Activated CD8-positive, alpha-beta memory T cell treated with anti-CD3 and anti-CD28 coated beads for 36 hours (primary cell): ENCODE measurements around the gene GPR61. TPM values are rescaled to one million over a fixed set of nuclear protein-coding genes. Genes with fewer than 3 reads are reported as not detected.

ENCODE experiments used
- CTCF ChIA-PET: fragments of 350-600 bp; sonication (Branson Sonifier 250); formaldehyde crosslinking; loops from one replicate; lab custom pipeline; 2021; ENCODE audit warnings: antibody characterized with exemption; lab: Charles Lee
- POLR2A ChIA-PET: fragments of 350-600 bp; sonication (Branson Sonifier 250); formaldehyde crosslinking; loops from one replicate; lab custom pipeline; 2021; ENCODE audit warnings: antibody characterized with exemption; lab: Charles Lee
- total RNA-seq, 2 experiments: library from RNA; stranded (reverse); gene quantifications; one replicate each; pipeline ENCODE4 v1.2.3, GENCODE V29; 2021

GPR61 gene
- total RNA-seq, 2 experiments from 2014 or later, result not detected

DNA sequence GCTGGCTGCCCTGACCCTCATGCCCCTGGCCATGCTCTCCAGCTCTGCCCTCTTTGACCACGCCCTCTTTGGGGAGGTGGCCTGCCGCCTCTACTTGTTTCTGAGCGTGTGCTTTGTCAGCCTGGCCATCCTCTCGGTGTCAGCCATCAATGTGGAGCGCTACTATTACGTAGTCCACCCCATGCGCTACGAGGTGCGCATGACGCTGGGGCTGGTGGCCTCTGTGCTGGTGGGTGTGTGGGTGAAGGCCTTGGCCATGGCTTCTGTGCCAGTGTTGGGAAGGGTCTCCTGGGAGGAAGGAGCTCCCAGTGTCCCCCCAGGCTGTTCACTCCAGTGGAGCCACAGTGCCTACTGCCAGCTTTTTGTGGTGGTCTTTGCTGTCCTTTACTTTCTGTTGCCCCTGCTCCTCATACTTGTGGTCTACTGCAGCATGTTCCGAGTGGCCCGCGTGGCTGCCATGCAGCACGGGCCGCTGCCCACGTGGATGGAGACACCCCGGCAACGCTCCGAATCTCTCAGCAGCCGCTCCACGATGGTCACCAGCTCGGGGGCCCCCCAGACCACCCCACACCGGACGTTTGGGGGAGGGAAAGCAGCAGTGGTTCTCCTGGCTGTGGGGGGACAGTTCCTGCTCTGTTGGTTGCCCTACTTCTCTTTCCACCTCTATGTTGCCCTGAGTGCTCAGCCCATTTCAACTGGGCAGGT is 3.8 kb downstream of the GPR61 start:
- CTCF ChIA-PET, result interaction anchor here (0.8 to 7.7 kb wide), 3 partner anchors 10 to 97 kb away, joined by 4 to 55 read pairs (median 37); partner anchors contain the start of gene CYB561D1
- POLR2A ChIA-PET, result no interaction called here

DNA sequence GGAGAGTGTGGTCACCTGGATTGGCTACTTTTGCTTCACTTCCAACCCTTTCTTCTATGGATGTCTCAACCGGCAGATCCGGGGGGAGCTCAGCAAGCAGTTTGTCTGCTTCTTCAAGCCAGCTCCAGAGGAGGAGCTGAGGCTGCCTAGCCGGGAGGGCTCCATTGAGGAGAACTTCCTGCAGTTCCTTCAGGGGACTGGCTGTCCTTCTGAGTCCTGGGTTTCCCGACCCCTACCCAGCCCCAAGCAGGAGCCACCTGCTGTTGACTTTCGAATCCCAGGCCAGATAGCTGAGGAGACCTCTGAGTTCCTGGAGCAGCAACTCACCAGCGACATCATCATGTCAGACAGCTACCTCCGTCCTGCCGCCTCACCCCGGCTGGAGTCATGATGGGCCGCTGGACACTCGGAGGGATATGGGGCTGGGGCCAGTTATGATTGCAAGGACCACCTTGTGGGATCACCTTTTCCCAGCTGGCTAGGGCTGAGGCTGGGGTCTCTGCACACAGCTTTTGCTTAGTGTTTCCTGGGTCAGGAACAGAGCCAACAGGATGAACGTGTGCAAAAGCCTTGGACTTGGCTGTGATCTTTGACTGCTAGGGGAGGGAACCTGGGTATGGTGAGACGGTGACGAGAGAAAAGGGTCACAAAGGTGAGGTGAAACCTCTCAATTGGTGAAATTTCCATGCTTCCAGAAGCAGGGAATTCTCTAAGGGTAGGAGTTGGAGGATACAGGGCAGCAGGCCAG is 4.5 kb downstream of the GPR61 start:
- POLR2A ChIA-PET, result no interaction called here
- CTCF ChIA-PET, result interaction anchor here (2.8 to 7.7 kb wide), 3 partner anchors 11 to 231 kb away, joined by 23 to 55 read pairs (median 37); partner anchors contain the start of gene CYB561D1

DNA sequence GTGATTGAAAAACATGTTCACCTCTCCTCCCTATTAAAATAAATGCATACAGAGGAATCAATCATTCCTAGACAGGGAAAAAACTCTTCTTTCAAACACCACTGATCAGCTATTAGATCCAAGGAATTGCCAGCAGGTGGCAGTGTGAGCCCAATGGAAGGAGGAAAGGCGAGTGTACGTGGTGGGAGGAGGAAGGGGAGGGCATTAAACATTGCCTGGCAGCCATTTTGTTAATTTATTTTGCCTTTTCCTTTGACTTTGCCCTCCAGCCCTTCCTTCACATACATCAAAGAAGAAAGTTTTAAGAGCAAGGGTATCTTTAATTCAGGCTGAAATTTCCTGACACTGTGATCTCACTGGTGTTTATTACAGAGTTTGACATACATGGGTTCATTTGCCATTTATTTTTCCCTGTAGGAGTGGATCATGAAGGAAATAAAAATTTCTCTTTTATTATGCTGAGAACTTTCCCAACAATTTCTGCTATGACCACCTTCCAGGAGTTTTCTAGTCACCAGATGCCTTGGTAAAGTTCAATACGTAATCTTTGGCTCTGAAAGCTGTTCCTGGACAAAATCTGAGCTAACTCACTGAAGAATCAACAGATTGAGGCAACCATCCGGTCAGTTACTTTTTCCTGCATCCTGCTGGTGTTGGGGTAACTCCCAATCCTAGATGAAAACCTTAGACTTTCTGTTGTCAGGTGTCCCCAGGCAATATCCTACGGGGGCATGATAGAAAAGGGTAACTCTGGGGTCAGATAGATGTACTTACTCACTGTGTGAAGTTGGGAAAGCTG is 6.8 kb downstream of the GPR61 start:
- ChIA-PET POLR2A (interaction anchor here (0.7 to 1.5 kb wide), 2 partner anchors 14 to 74 kb away, joined by 3 to 5 read pairs; partner anchors contain the start of genes AMPD2 and GNAT2), CTCF (interaction anchor here (0.7 to 7.7 kb wide), 24 partner anchors 9 to 438 kb away, joined by 3 to 55 read pairs (median 5); partner anchors contain the start of genes AHCYL1, AMPD2, CYB561D1 and GNAT2)

DNA sequence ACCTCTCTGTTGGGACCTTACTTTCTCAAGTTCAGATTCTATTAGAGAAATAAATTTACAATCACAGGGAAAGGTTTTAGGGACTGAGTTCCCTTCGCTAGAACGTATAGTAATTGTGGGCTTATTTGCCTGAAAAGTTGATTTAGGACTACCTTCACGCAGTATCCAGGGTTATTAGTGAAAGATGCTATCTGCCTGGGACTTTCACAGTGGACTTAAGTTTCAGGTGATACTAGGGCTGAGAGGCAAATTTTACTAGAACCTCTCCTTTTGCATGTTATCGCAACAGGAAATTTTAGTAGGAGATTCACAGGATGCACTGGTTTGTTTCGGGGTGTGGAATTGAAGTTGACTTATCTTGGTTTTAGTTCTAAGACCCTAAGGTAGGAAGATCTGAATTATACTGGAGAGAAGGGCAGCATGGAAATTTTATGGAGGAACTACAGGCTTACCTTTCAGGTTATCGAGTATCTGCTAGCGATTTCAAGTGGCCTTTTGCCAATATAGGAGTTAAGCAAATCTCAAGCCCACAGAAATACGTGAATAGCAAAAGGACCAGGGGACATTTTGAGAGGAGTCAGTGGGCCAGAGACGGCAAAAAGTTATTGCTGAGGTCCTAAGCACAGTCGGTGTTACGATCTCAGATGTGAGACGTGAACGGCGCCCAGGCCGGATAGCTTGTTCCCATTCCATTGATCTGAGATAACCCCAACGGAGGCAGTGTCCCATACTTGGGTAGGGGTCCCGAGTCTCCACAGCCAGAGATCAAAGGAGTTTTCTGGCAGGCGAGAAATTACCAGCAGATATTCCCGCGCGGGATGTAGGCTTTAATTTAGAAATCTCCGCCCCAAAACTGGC is 8.0 kb downstream of the GPR61 start:
- CTCF ChIA-PET, result interaction anchor here (0.7 to 7.7 kb wide), 9 partner anchors 14 to 436 kb away, joined by 3 to 55 read pairs (median 12); partner anchors contain the start of genes AHCYL1, AMPD2 and GNAT2
- POLR2A ChIA-PET, result interaction anchor here (0.8 to 2.1 kb wide), 6 partner anchors 46 to 437 kb away, joined by 3 to 22 read pairs (median 4); partner anchors contain the start of genes AHCYL1, AMPD2 and GNAT2

DNA sequence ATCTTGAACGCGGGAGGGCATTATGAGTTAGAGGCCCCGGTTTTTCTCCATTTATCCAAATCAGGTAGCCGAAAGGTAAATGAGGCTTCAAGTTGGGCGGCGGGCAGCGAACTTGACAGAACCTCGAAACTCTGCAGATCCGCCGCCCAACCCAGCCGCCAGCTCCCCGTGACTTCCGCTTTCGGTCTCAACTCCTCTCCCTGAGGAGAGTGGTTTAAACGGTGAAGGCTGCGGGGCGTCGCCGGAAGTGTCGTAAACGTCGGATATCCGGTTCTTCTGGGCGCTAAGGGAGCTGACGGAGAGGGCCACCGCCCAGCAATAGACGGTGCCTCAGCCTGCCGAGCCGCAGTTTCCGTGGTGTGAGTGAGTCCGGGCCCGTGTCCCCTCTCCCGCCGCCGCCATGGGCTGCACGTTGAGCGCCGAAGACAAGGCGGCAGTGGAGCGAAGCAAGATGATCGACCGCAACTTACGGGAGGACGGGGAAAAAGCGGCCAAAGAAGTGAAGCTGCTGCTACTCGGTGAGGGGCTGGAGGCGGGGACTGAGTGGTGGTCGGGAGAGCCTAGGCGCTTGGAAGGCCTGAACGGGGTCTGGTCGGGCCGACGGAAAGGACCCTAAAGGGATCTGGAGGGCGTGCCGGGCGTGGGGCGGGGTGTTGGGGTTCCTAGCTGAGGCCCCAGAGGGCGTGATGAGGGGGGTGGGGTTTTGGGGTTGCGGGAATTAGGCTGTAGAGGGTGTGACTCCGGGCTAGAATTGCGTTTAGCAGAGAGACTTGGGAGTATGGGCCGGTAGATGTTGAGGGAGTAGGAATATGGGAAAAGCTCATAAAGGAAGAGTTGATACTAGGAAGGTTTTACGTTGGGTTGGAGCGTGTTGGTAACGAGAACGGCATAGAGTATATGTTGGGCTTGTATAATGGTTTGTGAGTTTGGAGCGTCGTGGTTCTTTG is 8.9 kb downstream of the GPR61 start, which contains the start of gene GNAI3:
Gene GNAI3, plus strand, starts transcription at position 295 of the 947 bp plus-strand sequence. Its CDS starts 106 bp downstream, at position 401.
- CTCF ChIA-PET, result interaction anchor here (0.7 to 2.4 kb wide), 10 partner anchors 16 to 435 kb away, joined by 3 to 18 read pairs (median 7); partner anchors contain the start of genes AHCYL1, AMPD2 and GNAT2

DNA sequence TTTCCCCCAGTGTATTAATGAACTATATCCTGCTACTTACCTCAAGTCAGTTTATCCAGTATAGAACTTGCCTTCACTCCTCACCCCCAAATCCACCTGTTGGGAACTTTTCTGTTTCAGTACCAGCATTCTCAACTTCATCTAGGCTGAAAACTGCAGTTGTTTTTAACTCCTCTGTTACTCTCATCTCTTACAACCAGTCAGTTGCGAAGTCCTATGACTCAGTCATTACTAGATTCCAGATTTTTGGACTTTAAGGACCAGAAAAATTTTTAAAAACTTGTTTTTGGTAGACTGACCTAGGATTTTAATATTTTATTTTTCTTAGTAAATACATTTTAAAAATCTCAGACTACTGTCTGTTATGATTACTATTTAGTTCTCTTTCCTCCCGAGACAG is 16.9 kb downstream of the GPR61 start:
- POLR2A ChIA-PET, result no interaction called here

More for the DNA sequence above, 8.9 kb downstream of the GPR61 start, which contains the start of gene GNAI3:
- POLR2A ChIA-PET, result interaction anchor here (0.6 to 2.1 kb wide), 9 partner anchors 47 to 436 kb away, joined by 3 to 22 read pairs (median 4); partner anchors contain the start of genes AHCYL1, AMPD2, GNAT2 and PSMA5

DNA sequence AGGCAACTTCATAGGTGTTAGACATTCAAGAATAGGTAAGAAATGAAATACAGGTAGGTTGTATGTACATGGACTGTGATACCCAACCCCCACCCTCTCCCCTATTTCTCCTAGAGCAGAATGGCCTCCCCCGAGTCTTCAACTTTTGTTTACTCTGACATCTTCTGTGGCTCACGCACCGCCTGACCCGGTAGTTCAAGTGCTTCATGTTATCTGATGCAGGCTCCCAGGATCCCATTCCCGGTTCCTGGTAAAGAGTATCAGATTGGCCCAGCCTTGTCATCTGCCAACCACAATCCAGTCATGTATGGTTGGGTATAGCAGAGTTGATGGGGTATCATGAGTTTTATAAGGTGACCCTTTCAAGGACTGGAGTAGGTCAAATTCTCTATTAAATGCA is 17.8 kb downstream of the GPR61 start:
- ChIA-PET POLR2A (no interaction called here), CTCF (no interaction called here)

More for the DNA sequence above, 16.9 kb downstream of the GPR61 start:
- CTCF ChIA-PET, result no interaction called here

DNA sequence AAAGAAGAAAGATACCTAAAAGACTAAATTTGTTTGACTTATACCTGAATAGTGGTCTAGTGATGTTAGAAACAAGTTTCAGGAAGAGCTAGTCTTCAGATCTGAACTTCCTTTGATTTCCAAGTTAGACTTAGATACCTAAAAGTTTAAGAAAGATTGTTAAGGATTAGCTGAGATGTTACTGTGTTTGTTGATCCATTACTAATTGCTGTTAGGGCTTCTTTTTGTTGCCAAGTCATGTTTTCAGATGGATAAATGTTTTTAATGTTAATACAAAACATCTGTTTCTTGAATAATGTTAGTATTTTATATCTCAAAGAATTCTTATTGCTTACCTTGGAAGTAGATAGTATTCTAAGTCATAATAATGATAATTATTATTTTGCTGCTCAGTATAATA is 20.3 kb downstream of the GPR61 start:
- ChIA-PET CTCF (interaction anchor here (2.0 kb wide), 1 partner anchor 71 kb away, joined by 9 read pairs; no protein-coding TSS in a partner anchor), POLR2A (no interaction called here)

DNA sequence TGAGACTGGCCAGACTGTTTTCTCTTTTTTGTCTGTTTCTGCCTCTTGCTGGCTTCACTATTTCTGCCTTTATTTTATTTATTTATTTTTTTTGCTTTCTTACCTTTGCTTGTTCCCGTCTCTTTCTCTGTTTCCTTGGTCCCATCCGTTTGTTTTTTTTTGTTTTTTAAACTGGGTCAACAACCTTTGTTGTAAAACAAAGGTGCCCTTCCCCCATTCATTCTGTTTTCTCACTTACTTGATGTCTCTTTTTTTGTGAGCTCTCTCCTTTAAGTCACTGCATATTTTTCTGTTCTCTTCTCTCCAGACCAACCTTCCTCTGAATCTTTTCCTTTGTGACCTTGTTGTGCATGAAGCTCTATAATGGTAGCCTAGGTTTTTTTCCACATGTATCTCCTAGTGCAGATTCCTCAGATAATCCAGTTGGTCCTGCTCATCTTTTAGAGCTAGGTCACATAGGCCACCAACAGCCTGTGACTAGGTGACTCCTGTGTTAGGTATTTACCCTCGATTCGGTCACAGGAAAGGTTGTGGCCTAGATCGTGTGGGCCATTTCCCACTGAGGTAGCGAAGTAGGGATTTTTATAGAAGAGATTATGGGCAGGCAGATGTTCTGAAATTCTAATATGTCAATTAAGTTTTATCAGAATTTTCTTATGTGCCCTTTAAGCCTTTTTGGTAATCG is 24.7 kb downstream of the GPR61 start:
- ChIA-PET CTCF (interaction anchor here (0.7 to 0.8 kb wide), 3 partner anchors 50 to 79 kb away, joined by 3 to 4 read pairs (median 4); no protein-coding TSS in a partner anchor), POLR2A (interaction anchor here (0.6 kb wide), 1 partner anchor 145 kb away, joined by 3 read pairs; no protein-coding TSS in a partner anchor)

DNA sequence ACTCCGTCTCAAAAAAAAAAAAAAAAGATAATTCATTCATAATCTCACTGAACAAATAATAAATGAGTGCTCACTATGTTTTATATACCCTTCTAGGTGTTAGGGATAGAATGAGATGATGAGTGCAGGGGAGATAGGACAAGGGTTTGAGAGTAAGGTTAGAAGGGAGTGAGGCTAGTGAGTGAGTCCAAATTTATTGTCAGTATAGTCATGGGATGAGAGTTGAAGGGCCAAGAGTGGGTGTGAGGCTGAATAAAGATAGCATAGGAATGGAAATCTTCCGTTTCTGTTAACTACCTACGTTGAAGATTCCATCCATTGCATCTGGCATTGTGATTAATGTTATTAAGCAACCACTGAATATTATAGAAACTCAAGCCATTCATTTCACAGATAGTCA is 25.6 kb downstream of the GPR61 start:
- CTCF ChIA-PET, result interaction anchor here (0.6 kb wide), 1 partner anchor 16 kb away, joined by 3 read pairs; no protein-coding TSS in a partner anchor
- POLR2A ChIA-PET, result no interaction called here

DNA sequence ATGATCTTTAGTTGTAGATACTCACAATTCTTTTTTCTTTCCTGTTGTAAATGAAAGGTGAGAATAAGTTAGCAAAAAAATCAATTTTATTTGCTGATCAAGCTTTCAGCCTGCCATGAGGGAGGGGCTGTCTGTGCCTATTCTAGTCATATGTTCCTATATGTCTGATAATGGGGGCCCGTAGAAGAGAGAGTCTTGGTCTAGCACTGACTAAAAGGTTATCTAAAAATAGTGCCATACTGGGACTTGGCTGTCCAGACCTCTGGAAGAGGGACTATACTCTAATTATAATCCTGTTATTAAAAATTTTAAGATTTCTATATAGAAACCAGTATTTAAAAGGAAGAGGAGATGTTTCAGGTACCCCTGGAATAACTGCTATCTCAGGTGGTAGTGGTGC is 27.3 kb downstream of the GPR61 start:
- ChIA-PET CTCF (interaction anchor here (0.9 kb wide), 1 partner anchor 21 kb away, joined by 3 read pairs; no protein-coding TSS in a partner anchor), POLR2A (no interaction called here)

DNA sequence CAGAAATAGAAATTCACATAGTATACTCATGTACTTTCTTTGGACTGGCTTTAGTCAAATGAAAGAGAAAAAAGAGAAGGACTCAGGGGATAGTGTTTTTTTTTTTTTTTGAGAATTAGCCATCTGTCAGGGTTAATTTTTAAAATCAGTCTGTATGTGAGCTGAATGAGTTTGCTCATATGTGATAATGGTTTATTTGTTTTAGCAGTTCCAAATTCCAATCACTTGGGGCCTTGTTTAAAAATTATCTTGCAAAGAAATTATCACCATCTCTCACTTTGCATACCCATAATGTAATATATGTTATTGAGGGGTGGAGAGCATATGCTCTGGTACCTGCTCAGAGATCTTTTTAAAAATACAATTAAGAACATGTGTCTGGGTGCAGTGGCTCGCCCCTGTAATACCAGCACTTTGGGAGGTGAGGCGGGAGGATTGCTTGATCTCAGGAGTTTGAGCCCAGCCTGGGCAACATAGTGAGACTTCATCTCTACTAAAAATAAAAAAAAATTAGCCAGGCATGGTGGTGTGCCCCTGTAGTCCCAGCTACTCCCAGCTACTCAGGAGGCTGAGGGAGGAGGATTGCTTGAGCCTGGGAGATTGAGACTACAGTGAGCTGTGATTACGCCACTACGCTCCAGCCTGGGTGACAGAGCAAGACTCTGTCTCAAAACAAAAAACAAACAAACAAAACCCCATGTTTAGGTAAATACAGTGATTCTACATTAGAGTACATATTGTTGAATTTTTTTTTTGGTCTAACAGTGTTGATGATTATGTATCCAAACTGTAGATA is 28.4 kb downstream of the GPR61 start:
- ChIA-PET POLR2A (no interaction called here), CTCF (no interaction called here)

DNA sequence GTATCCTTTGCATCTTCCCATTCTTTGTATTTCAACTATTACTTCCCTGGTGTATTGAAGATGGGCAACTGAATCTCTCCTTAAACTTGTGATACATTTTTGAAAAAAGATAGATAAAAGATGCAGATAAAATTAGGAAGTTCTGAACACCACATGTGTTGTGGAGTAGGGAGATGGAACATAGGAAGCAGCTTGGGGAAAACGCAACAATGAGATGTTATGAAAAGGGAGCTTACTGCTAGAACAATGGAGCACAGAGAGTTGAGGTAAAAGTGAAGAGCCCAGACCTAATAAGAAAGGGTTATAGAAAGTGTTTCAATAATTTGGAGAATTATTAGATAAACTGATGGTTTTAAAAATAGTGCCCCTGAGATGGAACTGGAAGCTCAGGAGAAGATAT is 29.7 kb downstream of the GPR61 start:
- POLR2A ChIA-PET, result no interaction called here
- CTCF ChIA-PET, result interaction anchor here (0.8 kb wide), 1 partner anchor 16 kb away, joined by 3 read pairs; no protein-coding TSS in a partner anchor

DNA sequence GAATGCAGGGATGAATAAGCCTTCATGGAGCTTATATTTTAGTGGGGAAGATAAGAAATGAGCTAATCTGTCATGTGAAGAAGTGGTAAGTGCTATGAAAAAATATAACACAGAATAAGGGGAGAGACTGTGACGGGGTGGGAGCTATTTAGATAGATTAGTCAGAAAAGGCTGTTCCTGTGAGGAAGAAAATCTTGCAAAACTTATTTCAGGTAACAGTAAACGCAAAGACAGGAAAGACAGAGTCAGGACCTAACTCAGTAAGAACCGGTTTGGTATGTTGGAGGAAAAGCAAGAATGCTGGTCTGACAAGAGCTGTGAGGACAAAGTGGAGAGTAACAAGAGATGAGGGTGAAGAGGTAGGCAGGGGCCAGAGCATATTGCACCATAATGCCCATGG is 30.7 kb downstream of the GPR61 start:
- POLR2A ChIA-PET, result no interaction called here
- CTCF ChIA-PET, result no interaction called here

DNA sequence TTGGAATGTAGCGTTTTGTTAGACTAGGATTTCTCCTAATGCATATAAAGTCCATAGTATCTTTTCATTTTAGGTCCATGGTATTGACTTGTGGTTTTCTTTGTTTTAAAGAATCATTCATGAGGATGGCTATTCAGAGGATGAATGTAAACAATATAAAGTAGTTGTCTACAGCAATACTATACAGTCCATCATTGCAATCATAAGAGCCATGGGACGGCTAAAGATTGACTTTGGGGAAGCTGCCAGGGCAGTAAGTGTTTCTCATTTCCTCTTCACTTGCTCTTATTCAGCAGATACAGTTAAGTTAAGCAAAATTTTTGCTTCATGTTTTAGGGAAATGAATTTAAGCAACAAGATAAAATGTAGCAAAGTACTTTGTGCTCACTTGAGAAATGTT is 34.1 kb downstream of the GPR61 start:
- POLR2A ChIA-PET, result no interaction called here

More for the DNA sequence above, 34.1 kb downstream of the GPR61 start:
- CTCF ChIA-PET, result no interaction called here
